NOMO-1 treated with DMSO at 0.1 percent for 48 hours (cell line): ENCODE measurements around the gene TNFSF13B.
"Not testable (repeated sequence)": the region's sequence is repeated elsewhere in the genome, so short reads cannot be mapped to it uniquely, and the experiment has no call there.

Source experiments
- DNase-seq: peaks from one replicate; lab custom pipeline; 2025; ENCODE audit not compliant: unreplicated experiment; lab: John Stamatoyannopoulos, UW

TNFSF13B gene, protein sequence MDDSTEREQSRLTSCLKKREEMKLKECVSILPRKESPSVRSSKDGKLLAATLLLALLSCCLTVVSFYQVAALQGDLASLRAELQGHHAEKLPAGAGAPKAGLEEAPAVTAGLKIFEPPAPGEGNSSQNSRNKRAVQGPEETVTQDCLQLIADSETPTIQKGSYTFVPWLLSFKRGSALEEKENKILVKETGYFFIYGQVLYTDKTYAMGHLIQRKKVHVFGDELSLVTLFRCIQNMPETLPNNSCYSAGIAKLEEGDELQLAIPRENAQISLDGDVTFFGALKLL

DNA sequence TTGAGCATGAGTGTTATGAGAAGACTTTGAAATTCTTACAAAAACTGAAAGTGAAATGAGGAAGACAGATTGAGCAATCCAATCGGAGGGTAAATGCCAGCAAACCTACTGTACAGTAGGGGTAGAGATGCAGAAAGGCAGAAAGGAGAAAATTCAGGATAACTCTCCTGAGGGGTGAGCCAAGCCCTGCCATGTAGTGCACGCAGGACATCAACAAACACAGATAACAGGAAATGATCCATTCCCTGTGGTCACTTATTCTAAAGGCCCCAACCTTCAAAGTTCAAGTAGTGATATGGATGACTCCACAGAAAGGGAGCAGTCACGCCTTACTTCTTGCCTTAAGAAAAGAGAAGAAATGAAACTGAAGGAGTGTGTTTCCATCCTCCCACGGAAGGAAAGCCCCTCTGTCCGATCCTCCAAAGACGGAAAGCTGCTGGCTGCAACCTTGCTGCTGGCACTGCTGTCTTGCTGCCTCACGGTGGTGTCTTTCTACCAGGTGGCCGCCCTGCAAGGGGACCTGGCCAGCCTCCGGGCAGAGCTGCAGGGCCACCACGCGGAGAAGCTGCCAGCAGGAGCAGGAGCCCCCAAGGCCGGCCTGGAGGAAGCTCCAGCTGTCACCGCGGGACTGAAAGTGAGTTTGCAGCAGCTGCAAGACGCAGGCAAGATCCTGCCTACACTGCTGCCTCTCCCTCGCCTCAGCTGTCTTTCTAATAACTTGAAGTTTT lies at the start of gene TNFSF13B:
Gene TNFSF13B, plus strand, starts transcription at position 118 of the 728 bp plus-strand sequence. Its CDS starts 178 bp downstream, at position 296.
- DNase-seq = peak; percentile 94

DNA sequence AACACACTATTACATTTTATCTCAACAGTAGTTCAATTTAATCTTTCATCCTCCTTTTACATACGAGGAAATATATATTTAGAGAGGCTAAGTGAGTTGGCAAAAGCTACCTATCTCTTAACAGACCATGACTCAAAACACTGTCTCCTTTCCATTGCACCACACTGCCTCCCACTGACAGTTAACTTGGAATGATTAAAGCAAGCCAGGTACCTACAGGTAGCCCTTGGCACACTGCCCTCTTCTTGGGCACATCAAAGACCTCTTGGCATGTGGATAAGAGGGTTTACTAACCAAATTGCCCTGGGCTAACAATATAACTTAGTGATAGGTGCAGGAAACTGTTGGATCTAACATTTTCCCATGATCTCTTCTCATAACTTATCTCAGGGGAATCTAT lies 49.5 kb upstream of the TNFSF13B start:
- DNase-seq = no peak

DNA sequence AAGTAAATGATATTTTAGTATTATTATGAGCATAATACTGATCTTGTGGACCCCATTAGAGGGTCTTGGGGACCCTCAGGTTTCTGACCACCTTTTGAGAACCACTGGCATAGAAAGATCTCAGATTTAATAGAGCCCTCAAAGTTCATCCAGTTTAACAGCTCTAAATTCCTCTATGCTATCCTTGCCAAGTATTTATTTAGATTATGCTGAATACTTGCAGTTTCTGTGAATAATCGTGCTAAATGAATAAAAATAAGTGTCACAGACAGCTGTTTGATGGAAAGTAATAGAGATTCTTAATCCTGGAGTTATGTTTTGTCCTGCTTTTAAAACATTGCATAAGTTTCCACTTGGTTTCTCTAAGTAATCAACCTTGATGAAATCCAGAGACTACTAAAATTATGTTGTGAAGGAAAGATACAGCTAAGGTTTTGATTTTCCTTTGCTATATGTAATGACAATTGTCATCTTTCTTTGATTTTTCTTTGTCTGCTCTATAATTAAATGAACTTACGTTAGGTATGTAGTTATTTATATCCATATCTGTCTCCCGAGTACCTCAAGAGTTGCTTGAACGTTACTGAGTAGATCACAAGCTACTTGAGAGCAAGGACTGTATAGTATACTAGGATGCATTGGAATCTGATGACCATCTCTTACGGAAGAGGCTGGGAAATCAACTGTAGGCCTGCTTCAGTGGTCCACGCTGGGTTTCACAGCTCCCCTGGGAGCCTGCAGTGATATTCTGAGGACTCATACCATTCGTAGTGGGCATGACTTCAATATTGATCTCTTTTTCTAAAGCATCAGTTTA lies 45.6 kb upstream of the TNFSF13B start:
- DNase-seq = no peak

DNA sequence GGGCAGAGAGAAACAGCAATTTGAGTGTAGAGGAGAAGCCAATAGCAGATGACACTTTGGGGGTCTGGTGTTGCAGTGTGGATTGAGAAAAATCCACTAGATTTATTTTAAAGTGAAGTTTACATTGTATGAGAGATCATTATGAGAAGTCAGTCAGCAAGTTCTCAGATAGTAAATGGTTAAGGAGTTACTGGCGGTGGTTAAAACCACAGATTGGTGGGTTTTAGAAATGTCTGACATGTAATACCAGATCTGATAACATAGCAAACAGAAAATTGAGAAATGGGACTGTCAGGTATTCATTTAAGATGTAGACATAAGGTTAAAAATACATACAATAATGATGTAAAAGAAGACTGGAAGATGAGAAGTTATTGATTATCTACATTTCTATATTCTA lies 44.1 kb upstream of the TNFSF13B start:
- DNase-seq = no peak

DNA sequence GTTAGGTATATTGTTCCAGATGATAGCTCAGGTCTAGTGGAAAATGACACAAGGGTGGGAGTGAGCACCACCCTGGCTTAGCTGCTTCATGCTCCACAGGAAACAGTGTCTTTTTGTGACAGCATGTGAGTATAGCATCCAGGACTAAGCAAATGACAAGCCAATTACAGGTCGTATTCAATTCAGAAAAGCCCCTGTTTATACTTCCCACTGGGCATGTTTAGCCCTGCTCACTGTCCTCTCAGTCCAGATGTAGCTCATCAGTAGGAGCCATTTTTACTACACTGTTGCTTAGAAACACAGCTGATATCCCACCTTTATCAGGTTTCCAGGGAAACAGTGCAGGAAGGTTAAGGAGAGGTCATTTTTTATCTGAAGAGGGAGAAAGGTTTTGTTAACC lies 43.3 kb upstream of the TNFSF13B start:
- DNase-seq = no peak

DNA sequence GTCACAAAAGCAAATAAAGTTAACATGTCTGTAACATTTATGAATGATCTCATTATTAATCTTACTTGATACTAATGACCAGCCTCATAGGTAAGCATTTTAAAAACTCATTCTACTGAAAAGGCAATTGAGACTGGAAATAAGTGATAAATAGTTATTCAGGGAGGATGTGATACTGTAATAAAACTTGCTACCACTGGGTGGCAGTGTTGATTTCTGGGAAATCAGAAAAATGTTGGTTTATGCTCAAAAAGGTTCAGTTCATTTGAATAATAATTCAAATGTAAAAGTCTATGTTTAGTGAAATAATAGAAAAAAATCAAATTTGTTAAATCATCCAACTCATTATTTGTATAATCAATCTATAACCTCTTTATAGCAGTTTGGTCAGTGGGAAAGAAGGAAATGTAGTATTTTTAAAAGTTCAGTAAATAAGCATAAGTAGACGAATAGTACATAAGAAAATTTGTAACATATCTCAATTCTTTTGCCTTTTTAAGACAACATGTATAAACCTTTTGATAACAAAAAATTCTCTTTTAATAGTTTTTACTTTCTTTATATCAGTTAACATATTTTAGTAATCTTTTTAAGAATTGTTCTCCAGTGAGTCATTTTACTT lies 41.8 kb upstream of the TNFSF13B start:
- DNase-seq = peak; percentile 55

DNA sequence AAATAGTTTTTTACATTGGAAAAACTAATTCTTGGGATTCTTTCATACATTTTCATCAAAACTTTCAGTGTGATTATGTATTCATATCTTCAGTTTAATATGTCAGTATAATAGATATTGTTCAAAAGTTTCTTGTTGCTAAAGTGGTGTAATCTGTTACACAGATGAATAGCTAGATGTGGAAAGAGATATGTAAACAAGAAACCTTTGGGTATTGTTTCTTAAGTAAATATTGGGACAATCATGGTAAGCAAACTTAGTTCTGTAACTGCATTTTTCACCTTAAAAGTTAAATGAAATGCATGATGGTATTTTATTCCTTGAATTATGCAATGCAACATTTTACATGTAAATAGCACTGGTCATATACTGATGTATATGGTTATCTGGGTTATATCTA lies 39.1 kb upstream of the TNFSF13B start:
- no peak for DNase-seq

DNA sequence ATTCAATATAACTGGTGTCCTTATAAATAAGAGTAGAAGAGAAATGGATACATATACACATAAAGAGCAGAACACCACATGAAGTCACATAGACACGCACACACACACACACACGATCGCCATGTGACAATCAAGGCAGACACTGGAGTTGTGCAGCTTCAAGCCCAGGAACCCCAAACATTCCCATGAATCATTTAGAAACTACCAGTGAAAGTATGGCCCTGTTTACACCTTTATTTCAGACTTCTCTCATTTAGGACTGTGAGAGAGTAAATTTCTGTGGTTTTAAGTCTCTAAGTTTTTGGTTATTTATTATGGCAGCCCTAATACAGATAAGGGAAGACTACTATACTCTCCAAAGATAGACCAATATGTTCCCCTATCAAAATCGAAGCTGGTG lies 20.4 kb upstream of the TNFSF13B start:
- DNase-seq = no peak

DNA sequence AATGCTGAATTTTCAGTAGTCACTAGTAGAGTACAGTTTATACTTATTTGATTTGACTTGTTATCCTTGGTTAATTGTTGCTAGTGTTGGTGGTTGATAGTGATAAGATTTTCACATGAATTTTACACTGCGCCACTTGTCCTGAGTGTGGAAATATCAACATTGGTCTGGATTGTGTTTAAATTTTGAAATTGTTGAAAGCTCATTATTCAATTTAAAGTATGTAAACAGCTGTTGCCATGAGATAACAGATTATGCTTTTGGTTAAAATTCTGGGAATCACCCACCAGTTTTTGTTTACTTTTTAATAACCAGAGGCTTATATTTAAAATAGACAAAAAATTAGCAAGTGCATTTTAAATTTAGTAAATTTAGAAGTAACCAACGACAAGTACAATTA lies 12.3 kb upstream of the TNFSF13B start:
- no peak for DNase-seq

DNA sequence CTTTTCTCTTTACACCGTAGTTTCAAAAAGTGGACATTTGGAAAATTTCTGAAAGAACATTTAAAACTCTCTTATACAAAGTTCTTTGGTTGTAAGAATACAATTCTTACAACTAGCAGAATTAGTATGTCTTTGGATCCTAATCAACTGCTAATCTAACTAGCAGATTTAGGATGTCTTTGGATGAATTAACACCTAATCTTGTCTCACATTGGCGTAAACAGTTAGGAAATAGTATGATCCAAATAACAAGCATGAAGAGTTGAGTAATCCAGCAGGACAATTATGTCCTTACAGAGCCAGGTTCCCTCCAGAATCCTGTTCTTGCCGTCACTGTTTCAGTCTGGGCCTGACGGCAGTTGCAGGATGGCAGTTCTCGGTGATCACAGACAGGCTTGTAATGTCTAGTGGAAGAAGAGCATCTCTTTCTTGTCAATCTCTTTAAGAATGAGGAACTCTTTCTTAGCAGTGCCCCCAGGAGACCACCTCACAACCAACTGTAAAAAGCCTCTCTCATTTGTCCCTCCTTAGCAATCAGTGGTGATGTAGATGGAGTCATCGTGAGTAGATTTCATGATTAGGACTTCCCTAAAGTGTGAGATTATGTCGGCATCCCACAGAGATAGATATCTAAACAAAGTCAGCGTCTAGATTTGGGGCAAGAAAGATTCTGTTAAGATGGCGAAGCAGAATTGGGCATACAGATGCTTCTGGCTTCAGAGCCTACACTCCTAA lies 5.7 kb upstream of the TNFSF13B start:
- no peak for DNase-seq

DNA sequence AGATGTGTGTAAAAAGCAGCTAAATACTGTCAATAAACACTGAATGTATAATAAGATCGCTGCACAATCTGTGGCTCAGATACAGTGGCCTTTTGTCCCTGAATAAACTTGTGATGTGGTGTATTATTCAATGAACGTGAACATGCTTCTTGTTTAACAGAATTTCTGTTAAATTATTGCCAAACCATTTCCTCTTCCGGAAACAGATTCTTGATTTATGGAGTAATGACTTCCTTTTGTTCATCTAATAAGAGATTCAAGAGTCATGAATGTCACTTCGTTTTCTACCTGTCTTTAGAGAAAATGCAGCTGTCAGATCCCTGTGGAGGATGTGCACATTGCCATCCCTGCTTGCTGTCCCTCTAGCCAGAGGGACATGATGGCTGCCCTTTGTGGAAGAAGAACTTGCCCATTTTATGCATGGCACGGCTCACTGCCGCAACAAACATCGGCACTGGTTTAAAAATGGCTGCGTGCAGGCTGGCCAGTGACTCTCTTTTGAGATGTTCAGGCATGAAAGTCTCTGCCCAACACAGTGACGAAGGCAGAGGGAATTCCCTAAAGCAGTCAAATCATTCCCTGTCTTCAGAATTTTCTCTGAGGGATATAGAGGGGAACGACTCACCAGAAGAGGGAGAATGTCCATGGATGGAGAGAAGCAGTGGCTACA lies 3.1 kb upstream of the TNFSF13B start:
- peak; percentile 92 for DNase-seq

DNA sequence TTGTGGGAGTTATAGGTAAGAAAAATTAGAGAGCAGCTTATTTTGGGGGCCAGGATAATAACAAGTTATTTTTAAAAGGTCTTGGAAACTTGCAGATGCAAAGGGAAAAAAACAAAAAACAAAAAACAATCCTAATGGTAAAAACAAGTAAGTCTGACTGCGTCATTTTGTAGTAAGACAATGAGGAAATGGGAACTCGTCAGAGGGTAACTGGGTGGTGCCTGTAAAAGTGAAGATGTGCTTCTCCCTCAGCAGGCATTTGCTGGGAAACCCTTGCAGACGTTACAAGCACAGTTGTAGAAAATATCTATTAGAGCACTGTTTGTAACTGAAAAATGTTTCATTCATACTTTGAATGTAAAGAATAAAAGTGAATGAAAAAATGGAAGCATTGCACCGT lies 2.2 kb upstream of the TNFSF13B start:
- DNase-seq = peak; percentile 68

DNA sequence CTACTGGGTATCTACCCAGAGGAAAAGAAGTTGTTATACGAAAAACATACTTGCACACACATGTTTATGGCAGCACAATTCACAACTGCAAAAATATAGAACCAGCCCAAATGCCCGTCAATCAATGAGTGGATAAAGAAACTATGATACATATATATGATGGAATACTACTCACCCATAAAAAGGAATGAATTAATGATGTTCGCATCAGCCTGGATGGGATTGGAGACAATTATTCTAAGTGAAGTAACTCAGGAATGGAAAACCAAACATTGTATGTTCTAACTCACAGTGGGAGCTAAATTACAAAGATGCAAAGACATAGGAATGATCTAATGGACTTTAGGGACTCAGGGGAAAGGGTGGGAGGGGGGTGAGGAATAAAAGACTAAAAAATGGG lies 1.7 kb upstream of the TNFSF13B start:
- not testable (repeated sequence) for DNase-seq

DNA sequence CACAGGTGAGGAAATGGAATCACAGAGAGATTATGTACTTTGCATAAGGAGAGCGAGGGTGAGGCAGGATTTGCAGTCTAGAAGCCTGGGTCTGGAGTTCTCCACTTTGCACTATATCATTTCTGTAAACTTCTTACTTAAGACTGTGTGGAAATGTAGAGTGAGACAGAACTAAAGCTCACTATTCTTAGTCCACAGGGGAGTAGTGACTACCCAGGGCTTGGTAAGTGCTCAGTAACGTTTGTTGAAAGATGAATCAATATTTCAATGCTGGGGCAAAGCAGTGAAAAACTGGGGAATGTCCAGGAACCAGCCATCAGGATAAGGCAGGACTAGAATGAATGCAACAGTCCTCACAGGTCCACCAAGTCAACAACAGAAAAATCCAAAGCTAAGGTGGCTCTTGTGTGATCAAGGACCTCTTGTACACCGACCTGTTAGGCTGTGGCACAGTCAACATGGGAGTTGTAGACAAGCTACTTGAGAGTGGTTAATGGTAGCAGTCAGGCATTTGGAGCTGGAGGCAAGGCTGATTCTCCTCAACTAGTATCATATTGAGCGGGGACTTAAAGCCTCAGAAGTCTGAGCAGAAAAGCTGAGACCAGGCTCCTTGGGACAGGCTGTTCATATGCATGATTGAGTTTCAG lies 929 bp upstream of the TNFSF13B start:
- no peak for DNase-seq

DNA sequence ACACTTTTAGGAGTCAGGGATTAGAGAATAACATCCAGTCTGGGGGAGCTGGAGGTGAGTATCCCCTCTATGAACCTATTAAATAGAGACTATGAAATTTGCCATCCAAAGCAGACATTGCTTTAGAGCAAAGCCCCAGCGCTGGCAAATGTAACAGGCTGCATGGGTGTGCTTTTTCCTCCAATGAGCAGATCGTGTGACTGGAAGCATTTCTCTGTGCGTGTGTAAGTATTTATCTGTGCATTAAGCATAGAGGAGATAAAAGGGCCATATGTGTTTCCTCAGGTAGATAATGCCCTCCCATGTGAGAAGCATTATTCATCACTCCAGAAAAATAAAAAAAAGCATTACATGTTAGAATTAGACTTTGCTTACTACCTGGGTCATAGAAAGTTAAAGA lies 924 bp downstream of the TNFSF13B start:
- peak; percentile 10 for DNase-seq

DNA sequence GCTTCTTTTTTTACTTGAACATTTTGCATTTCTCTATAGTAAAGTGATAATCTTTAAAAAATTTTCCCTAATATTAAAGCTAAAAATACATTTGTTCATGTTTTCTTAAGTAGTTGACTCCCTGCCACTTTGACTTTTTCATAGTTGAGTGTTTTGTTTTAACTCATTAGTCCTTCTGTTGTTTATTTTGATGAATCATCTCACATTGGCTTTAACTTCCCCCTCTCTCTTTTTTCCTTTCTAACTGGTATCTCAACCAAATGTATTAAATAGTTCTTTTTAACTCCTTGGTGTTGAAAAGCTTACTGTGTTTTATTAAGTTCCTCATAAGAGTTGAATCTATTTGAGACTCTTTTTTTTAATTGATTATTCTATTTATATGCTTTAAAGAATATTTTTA lies 2.8 kb downstream of the TNFSF13B start:
- peak; percentile 27 for DNase-seq

DNA sequence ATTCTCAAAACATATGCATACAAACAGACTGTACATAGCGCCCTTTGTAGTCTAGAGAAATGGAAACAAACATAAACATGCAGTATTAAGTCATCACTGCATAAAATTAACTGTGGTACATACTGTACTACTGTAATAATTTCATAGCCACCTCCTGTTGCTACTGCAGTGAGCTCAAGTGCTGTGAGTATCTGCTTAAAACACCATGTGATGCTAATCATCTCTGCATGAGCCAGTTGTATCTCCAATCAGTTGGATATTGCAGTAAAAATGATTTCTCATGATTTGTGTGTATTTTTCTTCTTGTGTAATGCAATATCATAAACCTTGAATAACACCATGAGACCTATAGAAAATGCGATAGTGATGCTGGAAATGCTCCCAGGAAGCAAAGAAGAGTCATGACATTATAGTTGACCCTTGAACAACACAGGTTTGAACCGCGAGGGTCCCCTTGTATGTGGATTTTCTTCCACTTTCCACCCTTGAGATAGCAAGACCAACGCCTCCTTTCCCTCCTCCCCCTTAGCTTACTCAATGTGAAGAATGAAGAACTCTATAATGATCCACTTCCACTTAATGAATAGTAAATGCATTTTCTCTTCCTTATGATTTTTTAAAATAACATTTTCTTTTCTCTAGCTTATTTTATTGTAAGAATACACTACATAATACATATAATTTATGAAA lies 4.1 kb downstream of the TNFSF13B start:
- peak; percentile 26 for DNase-seq

DNA sequence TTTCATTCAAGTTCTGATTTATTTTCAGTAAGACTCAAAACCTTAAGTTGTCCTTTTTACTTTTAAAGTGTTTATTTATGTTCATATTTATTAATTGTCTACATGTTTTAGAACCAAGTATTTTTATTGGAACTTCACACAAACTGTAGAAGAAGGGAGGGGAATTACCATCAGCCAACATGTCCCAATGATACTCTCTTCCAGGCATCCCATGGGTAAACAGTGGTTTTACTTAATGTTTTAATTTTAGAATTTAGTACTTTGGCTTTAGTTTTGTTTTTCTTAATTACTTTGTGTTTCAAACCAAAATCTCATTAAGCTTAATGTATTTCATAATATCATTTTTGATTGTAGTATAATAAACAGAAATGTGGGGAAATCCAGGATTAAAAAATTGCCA lies 5.2 kb downstream of the TNFSF13B start:
- DNase-seq = no peak

DNA sequence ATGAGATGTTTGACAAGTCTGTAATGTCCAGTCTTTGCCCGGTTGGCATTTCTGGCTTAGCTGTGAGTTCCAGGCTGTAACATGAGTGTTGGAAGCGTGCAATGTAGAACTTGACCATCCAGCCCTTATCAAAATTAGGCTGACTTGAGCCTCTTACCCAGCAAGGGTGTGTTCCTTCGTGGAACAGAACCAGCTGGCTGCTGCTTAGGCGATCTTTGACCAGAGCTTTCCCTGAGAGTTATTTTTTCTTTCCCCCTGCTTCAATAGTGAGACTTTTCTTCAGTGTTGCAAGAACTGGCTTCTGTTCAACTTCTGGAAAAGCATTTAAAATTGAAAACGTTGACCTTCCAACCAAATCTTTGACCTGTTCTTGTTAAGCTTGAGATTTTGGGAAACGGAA lies 6.5 kb downstream of the TNFSF13B start:
- DNase-seq = no peak
